ENCODE results near the gene FAM13A.

FAM13A gene

DNA sequence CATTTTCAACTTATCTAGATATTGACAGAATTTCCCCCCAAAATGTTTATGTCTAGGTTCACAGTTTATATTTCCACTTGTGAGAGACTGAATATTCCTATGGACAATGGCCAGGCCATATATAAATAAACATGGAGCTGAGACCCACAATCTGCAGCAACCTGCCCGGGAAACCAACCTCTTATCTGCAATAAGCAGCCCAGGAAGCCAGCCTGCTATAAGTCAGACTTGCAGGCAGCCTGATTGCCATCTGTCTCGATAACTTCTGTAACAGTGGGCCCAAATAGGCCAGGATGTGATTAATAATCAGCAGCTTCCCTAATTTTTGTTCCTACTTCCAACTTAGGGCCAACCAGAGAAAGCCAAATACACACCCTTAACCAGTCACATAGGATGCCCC is 354.2 kb downstream of the FAM13A start:
- DNase-seq (ENCODE audit: low read depth) = no peak
- TF ChIP-seq, protein P1, sequence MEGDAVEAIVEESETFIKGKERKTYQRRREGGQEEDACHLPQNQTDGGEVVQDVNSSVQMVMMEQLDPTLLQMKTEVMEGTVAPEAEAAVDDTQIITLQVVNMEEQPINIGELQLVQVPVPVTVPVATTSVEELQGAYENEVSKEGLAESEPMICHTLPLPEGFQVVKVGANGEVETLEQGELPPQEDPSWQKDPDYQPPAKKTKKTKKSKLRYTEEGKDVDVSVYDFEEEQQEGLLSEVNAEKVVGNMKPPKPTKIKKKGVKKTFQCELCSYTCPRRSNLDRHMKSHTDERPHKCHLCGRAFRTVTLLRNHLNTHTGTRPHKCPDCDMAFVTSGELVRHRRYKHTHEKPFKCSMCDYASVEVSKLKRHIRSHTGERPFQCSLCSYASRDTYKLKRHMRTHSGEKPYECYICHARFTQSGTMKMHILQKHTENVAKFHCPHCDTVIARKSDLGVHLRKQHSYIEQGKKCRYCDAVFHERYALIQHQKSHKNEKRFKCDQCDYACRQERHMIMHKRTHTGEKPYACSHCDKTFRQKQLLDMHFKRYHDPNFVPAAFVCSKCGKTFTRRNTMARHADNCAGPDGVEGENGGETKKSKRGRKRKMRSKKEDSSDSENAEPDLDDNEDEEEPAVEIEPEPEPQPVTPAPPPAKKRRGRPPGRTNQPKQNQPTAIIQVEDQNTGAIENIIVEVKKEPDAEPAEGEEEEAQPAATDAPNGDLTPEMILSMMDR (IDR thresholded peaks at IDR 0.05; ENCODE audit: insufficient read depth, low read depth, low read length, missing control alignments) = no peak
- H3K4me3 ChIP-seq (ENCODE audit: low read length) = no peak overlapping the region

DNA sequence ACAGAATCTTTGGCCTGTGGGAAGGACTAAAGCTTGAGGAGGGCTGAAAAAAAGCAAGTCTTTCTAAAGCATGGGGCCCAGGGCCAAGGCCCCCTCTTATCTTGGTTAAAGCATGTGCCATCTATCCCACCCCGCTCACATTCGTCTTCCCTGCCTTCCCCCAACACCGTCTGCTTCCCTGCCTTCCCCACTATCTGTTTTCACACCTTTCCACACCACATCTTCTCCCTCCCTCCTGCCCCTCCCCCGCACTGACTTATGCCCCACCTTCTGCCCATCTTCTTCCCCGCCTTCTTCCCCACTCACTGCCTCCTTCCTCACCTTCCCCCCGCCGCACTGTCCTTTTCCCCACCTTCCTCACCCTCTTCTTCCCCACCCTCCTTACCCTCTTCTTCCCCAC is 358.5 kb downstream of the FAM13A start:
- no peak overlapping the region for H3K4me3 ChIP-seq (ENCODE audit: low read length)
- DNase-seq (ENCODE audit: low read depth) = no peak
- TF ChIP-seq, protein P1 (IDR thresholded peaks at IDR 0.05; ENCODE audit: insufficient read depth, low read depth, low read length, missing control alignments) = no peak

- H3K4me3 ChIP-seq (ENCODE audit: low read length) = peak within 1 kb of the TSS; percentile 57
- DNase-seq (ENCODE audit: low read depth) = peak; percentile 49
- TF ChIP-seq, protein P1 (IDR thresholded peaks at IDR 0.05; ENCODE audit: insufficient read depth, low read depth, low read length, missing control alignments) = no peak
Measured at GRCh38 chr4:88697588-88698329, 359.2 kb downstream of the FAM13A start, which contains the start of gene NAP1L5. Gene NAP1L5, minus strand, starts transcription at chr4:88697829. Its CDS starts 75 bp downstream, at chr4:88697754.

DNA sequence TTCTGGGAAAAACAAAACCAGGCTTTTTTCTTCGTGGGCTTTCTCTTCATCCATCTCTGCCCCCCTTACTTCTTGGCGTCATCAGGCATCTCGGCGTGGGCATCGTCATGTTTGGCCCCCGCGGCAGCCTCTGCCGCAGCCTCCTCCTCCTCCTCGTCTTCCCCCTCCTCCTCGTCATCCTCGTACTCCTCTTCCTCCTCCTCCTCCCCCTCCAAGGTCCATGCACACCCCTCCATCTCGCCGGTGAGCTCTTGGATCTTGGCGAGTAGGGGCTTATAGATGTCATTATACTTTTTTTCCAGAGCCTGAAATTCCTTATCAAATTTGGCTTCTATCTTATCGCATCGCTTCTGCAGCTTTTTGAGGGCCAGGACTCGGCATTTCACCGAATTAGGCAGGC is 359.8 kb downstream of the FAM13A start:
- H3K4me3 ChIP-seq (ENCODE audit: low read length) = peak overlapping the region; percentile 57
- TF ChIP-seq, protein P1 (IDR thresholded peaks at IDR 0.05; ENCODE audit: insufficient read depth, low read depth, low read length, missing control alignments) = no peak
- DNase-seq (ENCODE audit: low read depth) = no peak

GRCh38 chr4:88696630-88697029 is 360.4 kb downstream of the FAM13A start:
- TF ChIP-seq, protein P1 (IDR thresholded peaks at IDR 0.05; ENCODE audit: insufficient read depth, low read depth, low read length, missing control alignments) = no peak
- H3K4me3 ChIP-seq (ENCODE audit: low read length) = no peak overlapping the region
- peak; percentile 9 for DNase-seq (ENCODE audit: low read depth)

DNA sequence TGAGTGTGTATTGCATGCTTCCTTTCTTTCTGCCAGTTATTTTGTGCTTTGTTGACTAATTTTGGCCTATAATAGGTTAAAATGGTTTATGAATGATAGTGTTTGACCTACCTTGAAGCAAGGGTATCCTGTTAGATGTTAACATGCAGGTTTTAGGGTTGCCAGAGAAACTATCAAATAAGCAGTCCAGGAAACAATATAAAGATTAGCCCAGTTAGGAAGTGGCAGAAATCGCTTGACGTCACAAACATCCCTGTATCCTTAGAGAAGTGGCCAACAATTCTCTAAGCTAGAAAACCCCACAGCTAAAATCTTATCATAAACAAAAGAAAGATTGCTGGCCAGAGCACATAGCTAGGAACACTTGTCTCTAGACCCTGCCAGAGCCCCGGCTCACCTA is 363.2 kb downstream of the FAM13A start:
- H3K4me3 ChIP-seq (ENCODE audit: low read length) = no peak overlapping the region
- TF ChIP-seq, protein P1 (IDR thresholded peaks at IDR 0.05; ENCODE audit: insufficient read depth, low read depth, low read length, missing control alignments) = no peak
- DNase-seq (ENCODE audit: low read depth) = no peak

DNA sequence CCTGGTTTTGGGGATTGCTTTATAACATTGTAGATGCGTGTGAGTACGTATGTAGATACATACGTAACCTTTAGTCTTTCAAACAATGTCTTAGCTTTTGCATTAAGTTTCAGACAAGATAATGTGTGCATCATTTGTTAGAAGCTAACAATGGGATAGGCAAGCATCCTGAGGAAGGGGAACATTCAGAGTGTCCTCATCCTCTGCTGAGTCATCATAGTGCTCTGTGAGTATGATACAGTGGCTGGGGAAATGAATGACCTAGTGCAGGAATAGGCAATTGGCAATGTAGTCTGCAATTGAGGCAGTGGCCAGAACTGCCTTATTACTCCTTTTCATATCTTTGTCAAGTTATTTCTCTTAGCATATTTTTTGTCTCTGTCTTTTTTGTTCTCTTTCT is 366.6 kb downstream of the FAM13A start:
- TF ChIP-seq, protein P1 (IDR thresholded peaks at IDR 0.05; ENCODE audit: insufficient read depth, low read depth, low read length, missing control alignments) = no peak
- DNase-seq (ENCODE audit: low read depth) = peak; percentile 56
- no peak overlapping the region for H3K4me3 ChIP-seq (ENCODE audit: low read length)

Measured in epithelial cell of esophagus (primary cell).